H9 (cell line): ENCODE results near the gene ITGA8. TPM values are rescaled to one million over a fixed set of nuclear protein-coding genes. Genes with fewer than 3 reads are reported as not detected.

Experiments
- DNase-seq: peaks from one replicate; pipeline ENCODE4 v3.0.0-alpha.2; 2017
- H2AFZ ChIP-seq: one replicate; pipeline ENCODE4 v1.6.1; 2013; ENCODE audit warnings: mild to moderate bottlenecking, low read length, control low read depth, moderate library complexity
- H2AK5ac ChIP-seq: 2 replicates; pipeline ENCODE4 v1.6.1; 2013; ENCODE audit warnings: low read length, control low read depth, mixed read lengths; ENCODE audit not compliant: insufficient read length
- H2BK120ac ChIP-seq: one replicate; pipeline ENCODE4 v1.6.1; 2013; ENCODE audit warnings: low read depth, mild to moderate bottlenecking, low read length, control low read depth, inconsistent platforms; ENCODE audit not compliant: poor library complexity, severe bottlenecking
- H2BK12ac ChIP-seq: 2 replicates; pipeline ENCODE4 v1.6.1; 2013; ENCODE audit warnings: low read length, control low read depth, mixed read lengths, low read depth; ENCODE audit not compliant: insufficient read length
- H2BK15ac ChIP-seq: 2 replicates; pipeline ENCODE4 v1.6.1; 2013; ENCODE audit warnings: low read depth, low read length, control low read depth
- H2BK20ac ChIP-seq: one replicate; pipeline ENCODE4 v1.6.1; 2013; ENCODE audit warnings: low read depth, mild to moderate bottlenecking, low read length, control low read depth, inconsistent platforms; ENCODE audit not compliant: poor library complexity, severe bottlenecking
- H2BK5ac ChIP-seq: 2 replicates; pipeline ENCODE4 v1.6.1; 2013; ENCODE audit warnings: low read length, control low read depth, mixed read lengths; ENCODE audit not compliant: insufficient read length
- H3K14ac ChIP-seq: 2 replicates; pipeline ENCODE4 v1.6.1; 2013; ENCODE audit warnings: low read length, control low read depth; ENCODE audit not compliant: insufficient read depth
- H3K18ac ChIP-seq: 2 replicates; pipeline ENCODE4 v1.6.1; 2013; ENCODE audit warnings: low read depth, mild to moderate bottlenecking, mixed read lengths, low read length, control low read depth; ENCODE audit not compliant: insufficient read length
- H3K23ac ChIP-seq: 2 replicates; pipeline ENCODE4 v1.6.1; 2013; ENCODE audit warnings: low read length, control low read depth, mixed read lengths, low read depth; ENCODE audit not compliant: insufficient read length
- H3K23me2 ChIP-seq: 2 replicates; pipeline ENCODE4 v1.6.1; 2013; ENCODE audit warnings: low read depth, mild to moderate bottlenecking, mixed read lengths, low read length, control low read depth; ENCODE audit not compliant: insufficient read length, poor library complexity, severe bottlenecking
- H3K27ac ChIP-seq: 2 replicates; pipeline ENCODE4 v1.5.1; 2013; ENCODE audit warnings: low read length, control low read depth, mixed read lengths, low read depth; ENCODE audit not compliant: insufficient read length
- H3K27me3 ChIP-seq: 2 replicates; pipeline ENCODE4 v1.6.1; 2013; ENCODE audit warnings: low read length, control low read depth, inconsistent platforms; ENCODE audit not compliant: insufficient read depth
- H3K4ac ChIP-seq: 2 replicates; pipeline ENCODE4 v1.6.1; 2013; ENCODE audit warnings: low read depth, mild to moderate bottlenecking, control low read depth, inconsistent platforms, low read length, moderate library complexity
- H3K4me1 ChIP-seq: 2 replicates; pipeline ENCODE4 v1.6.1; 2013; ENCODE audit warnings: low read length, control low read depth, inconsistent platforms; ENCODE audit not compliant: insufficient read depth
- H3K4me2 ChIP-seq: 2 replicates; pipeline ENCODE4 v1.6.1; 2013; ENCODE audit warnings: low read length, control low read depth, mixed read lengths; ENCODE audit not compliant: insufficient read length, insufficient read depth
- H3K56ac ChIP-seq: 2 replicates; pipeline ENCODE4 v1.6.1; 2013; ENCODE audit warnings: low read depth, mild to moderate bottlenecking, mixed read lengths, low read length, control low read depth; ENCODE audit not compliant: insufficient read length
- H3K79me1 ChIP-seq: 2 replicates; pipeline ENCODE4 v1.6.1; 2013; ENCODE audit warnings: low read depth, mild to moderate bottlenecking, moderate library complexity, low read length, control low read depth, inconsistent platforms; ENCODE audit not compliant: insufficient read depth, poor library complexity, severe bottlenecking
- H3K79me2 ChIP-seq: 2 replicates; pipeline ENCODE4 v1.6.1; 2013; ENCODE audit warnings: low read length, control low read depth, inconsistent platforms; ENCODE audit not compliant: insufficient read depth
- H3K9ac ChIP-seq: 2 replicates; pipeline ENCODE4 v1.6.1; 2013; ENCODE audit warnings: low read length, control low read depth, mixed read lengths; ENCODE audit not compliant: insufficient read length; ENCODE audit errors: extremely low read depth
- H3K9me3 ChIP-seq: one replicate; pipeline ENCODE4 v1.6.1; 2013; ENCODE audit warnings: low read depth, low read length, inconsistent platforms; ENCODE audit not compliant: control insufficient read depth
- H3T11ph ChIP-seq: one replicate; pipeline ENCODE4 v1.6.1; 2013; ENCODE audit warnings: mild to moderate bottlenecking, low read length, control low read depth, inconsistent platforms
- H4K20me1 ChIP-seq: one replicate; pipeline ENCODE4 v1.6.1; 2013; ENCODE audit not compliant: control insufficient read depth, insufficient read length, insufficient read depth
- H4K5ac ChIP-seq: 2 replicates; pipeline ENCODE4 v1.6.1; 2013; ENCODE audit warnings: low read depth, mild to moderate bottlenecking, mixed read lengths, low read length, control low read depth; ENCODE audit not compliant: insufficient read length
- H4K8ac ChIP-seq: replicated peaks from 2 replicates; pipeline ENCODE4 v1.6.1; 2013; ENCODE audit warnings: low read length, control low read depth, mixed read lengths, low read depth; ENCODE audit not compliant: insufficient read length
- H4K91ac ChIP-seq: 2 replicates; pipeline ENCODE4 v1.6.1; 2013; ENCODE audit warnings: low read depth, mild to moderate bottlenecking, moderate library complexity, mixed read lengths, low read length, control low read depth; ENCODE audit not compliant: insufficient read length
- H3K27ac Mint-ChIP-seq, 3 experiments: 2 replicates in 2 of 3; 3 replicates in 1 of 3; pipeline ENCODE4 v1.8.0; 2020 to 2021; ENCODE audit warnings: mixed read lengths in 3 of 3, mild to moderate bottlenecking in 1 of 3, moderate library complexity in 1 of 3
- H3K27me3 Mint-ChIP-seq: 2 replicates; pipeline ENCODE4 v1.8.0; 2021; ENCODE audit warnings: low read depth, mild to moderate bottlenecking, moderate library complexity, mixed read lengths
- H3K36me3 Mint-ChIP-seq, 3 experiments: 2 replicates in 2 of 3; 3 replicates in 1 of 3; pipeline ENCODE4 v1.8.0; 2020 to 2021; ENCODE audit warnings: low read depth in 3 of 3, mixed read lengths in 3 of 3; ENCODE audit not compliant: insufficient read depth in 1 of 3
- H3K4me1 Mint-ChIP-seq, 2 experiments: 2 replicates each; pipeline ENCODE4 v1.8.0; 2020; ENCODE audit warnings: mixed read lengths in 2 of 2
- H3K4me3 Mint-ChIP-seq, 2 experiments: 2 replicates in 1 of 2; 3 replicates in 1 of 2; pipeline ENCODE4 v1.8.0; 2020 to 2021; ENCODE audit warnings: mild to moderate bottlenecking in 2 of 2, mixed read lengths in 2 of 2, moderate library complexity in 1 of 2
- H3K9me3 Mint-ChIP-seq, 2 experiments: 2 replicates in 1 of 2; 3 replicates in 1 of 2; pipeline ENCODE4 v1.8.0; 2020; ENCODE audit warnings: mild to moderate bottlenecking in 2 of 2, mixed read lengths in 2 of 2, moderate library complexity in 1 of 2
- CTCF ChIP-seq: fragments of 200-600 bp; sonication (generic); conservative IDR thresholded peaks from 3 replicates; pipeline ENCODE4 v1.8.0; 2021; ENCODE audit warnings: antibody characterized with exemption, mild to moderate bottlenecking
- WGBS: extraction: QIAGEN DNeasy Blood & Tissue Kit; methylation state at CpG from one replicate; pipeline ENCODE4 v1.1.7; 2013; ENCODE audit warnings: missing lambda C conversion rate, low lambda C conversion rate, mixed read lengths; ENCODE audit not compliant: insufficient read length; ENCODE audit errors: extremely low coverage; 5-methylcytosine and 5-hydroxymethylcytosine counted together
- total RNA-seq: library from RNA; stranded (reverse); gene quantifications from 2 replicates; pipeline ENCODE4 v1.2.1, GENCODE V29; 2021

The ITGA8 gene
- total RNA-seq, 1 experiment from 2014 or later, result not detected

GRCh38 chr10:15518250-15518649, 201.5 kb downstream of the ITGA8 start:
- Mint-ChIP-seq H3K9me3 (no peaks in the 10 kb centered on the region), H3K27ac (no peak overlapping the region), H3K4me1 (no peaks in the 10 kb centered on the region), H3K36me3 (no peaks in the 10 kb centered on the region), H3K27me3 (peaks cover 15% of the 10 kb centered on the region), H3K4me3 (no peak overlapping the region)
- Histone ChIP-seq H3K9me3 (no peaks in the 10 kb centered on the region), H3T11ph (no peak overlapping the region), H2AK5ac (no peak overlapping the region), H3K14ac (no peak overlapping the region), H2BK5ac (no peak overlapping the region), H4K5ac (no peak overlapping the region), H3K79me1 (no peaks in the 10 kb centered on the region), H3K18ac (no peak overlapping the region), H2BK12ac (no peak overlapping the region), H3K4me2 (no peak overlapping the region), H3K79me2 (no peaks in the 10 kb centered on the region), H3K27me3 (no peaks in the 10 kb centered on the region), H4K91ac (no peak overlapping the region), H3K56ac (no peak overlapping the region), H3K4me1 (no peaks in the 10 kb centered on the region), H4K8ac (no peak overlapping the region), H2BK120ac (no peak overlapping the region), H2AFZ (no peak overlapping the region), H3K27ac (no peak overlapping the region), H4K20me1 (no peaks in the 10 kb centered on the region), H3K23ac (no peak overlapping the region), H3K23me2 (no peaks in the 10 kb centered on the region), H2BK15ac (no peak overlapping the region), H3K4ac (no peak overlapping the region), H2BK20ac (no peak overlapping the region), H3K9ac (no peak overlapping the region)
- no peak for TF ChIP-seq CTCF
- no peak for DNase-seq
- no CpG with 5 or more reads among the region's 4 CpGs for WGBS
